A673 (cell line): ENCODE results near the gene TRIM40.

Experiments
- EZH2 ChIP-seq: fragments of 200-600 bp; sonication (generic); IDR thresholded peaks from 2 replicates; pipeline ENCODE4 v1.6.1; 2017; ENCODE audit warnings: borderline replicate concordance, low read depth, mild to moderate bottlenecking, mixed read lengths, antibody characterized with exemption, low read length; ENCODE audit not compliant: poor library complexity, severe bottlenecking
- TF ChIP-seq, protein P1 (sequence below): fragments of 300-800, 200-600 bp; sonication (generic); conservative IDR thresholded peaks from 2 replicates; pipeline ENCODE4 v1.5.1; 2017; ENCODE audit warnings: low read depth, mild to moderate bottlenecking, antibody characterized with exemption, low read length, moderate library complexity, mixed read lengths

DNA sequence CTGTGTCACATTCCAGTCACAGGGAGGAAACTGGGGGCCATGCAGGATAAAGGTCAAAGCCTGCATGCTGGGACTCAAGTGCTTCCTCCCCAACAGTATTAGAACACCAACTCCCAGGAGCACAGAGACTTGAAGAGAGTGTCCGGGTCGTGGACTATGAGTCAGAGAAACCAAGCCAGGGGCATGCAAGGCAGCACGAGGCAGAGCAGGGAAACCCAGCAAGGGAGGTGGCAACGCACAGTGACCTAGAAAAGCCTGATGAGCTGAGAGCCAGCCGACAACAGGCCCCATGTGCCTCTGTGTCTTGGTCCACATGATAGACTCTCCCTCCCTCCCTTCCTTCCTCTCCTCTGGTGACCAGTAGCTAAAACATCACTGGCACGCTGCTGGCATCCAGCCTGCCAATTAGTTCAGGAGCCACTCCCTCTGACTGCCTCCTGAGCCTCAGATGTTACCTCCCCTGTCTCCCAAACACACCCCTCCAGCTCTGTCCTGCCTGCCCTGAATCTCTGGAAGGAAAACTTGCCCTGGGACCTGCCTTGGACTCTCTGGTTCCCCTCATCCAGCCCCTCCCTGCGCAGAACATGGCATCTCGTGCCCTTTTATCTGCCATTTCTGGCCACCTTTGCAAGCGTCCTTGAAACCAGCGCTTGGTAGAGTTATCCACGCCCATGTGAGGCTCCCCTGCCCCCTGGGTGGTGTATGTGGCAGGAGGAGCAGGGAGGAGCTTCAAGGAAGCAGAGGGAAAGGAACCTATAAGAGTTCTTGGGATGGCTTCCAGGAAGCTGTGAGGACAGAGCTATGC, 44.2 kb upstream of the TRIM40 start:
- TF ChIP-seq, protein P1, sequence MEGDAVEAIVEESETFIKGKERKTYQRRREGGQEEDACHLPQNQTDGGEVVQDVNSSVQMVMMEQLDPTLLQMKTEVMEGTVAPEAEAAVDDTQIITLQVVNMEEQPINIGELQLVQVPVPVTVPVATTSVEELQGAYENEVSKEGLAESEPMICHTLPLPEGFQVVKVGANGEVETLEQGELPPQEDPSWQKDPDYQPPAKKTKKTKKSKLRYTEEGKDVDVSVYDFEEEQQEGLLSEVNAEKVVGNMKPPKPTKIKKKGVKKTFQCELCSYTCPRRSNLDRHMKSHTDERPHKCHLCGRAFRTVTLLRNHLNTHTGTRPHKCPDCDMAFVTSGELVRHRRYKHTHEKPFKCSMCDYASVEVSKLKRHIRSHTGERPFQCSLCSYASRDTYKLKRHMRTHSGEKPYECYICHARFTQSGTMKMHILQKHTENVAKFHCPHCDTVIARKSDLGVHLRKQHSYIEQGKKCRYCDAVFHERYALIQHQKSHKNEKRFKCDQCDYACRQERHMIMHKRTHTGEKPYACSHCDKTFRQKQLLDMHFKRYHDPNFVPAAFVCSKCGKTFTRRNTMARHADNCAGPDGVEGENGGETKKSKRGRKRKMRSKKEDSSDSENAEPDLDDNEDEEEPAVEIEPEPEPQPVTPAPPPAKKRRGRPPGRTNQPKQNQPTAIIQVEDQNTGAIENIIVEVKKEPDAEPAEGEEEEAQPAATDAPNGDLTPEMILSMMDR = no peak
- TF ChIP-seq EZH2 = no peak
